ENCODE data around the gene FAM117A.

DNA sequence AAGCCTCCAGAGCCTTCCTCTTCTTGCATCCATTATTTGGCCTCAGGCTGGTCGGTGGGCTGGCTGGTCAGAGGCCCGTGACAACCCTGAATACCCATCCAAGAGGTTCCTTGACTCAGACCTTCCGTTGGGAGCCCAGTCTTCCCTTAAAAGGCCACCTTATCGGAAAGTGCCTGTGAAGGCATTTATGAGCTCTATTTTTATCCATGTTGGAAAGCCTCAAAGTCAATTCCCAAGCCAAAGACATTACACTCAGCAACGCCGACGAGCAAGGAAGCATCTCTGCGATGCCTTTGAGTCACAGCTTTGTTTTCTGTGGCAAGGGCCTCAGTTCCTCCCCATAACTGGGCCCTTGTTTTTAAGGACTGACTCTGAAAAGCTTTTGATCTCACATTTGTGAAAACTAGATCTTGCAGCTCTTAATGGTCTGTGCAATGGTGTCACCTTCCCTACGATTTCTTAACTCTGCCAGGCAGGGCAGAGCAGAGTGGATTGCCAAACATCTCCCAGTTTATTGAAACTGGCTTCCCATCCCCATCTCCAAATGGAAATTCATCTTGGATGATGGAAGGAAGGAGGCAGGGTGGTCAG, 72.8 kb downstream of the FAM117A start:
- TF ChIP-seq, protein P1, sequence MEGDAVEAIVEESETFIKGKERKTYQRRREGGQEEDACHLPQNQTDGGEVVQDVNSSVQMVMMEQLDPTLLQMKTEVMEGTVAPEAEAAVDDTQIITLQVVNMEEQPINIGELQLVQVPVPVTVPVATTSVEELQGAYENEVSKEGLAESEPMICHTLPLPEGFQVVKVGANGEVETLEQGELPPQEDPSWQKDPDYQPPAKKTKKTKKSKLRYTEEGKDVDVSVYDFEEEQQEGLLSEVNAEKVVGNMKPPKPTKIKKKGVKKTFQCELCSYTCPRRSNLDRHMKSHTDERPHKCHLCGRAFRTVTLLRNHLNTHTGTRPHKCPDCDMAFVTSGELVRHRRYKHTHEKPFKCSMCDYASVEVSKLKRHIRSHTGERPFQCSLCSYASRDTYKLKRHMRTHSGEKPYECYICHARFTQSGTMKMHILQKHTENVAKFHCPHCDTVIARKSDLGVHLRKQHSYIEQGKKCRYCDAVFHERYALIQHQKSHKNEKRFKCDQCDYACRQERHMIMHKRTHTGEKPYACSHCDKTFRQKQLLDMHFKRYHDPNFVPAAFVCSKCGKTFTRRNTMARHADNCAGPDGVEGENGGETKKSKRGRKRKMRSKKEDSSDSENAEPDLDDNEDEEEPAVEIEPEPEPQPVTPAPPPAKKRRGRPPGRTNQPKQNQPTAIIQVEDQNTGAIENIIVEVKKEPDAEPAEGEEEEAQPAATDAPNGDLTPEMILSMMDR (IDR thresholded peaks at IDR 0.05) = no peak
- TF ChIP-seq POLR2AphosphoS5 (IDR thresholded peaks at IDR 0.05; ENCODE audit: low read depth, low read length) (no peak), SIN3A (IDR thresholded peaks at IDR 0.05; ENCODE audit: borderline replicate concordance, low read depth, low read length) (no peak), EP300 (IDR thresholded peaks at IDR 0.05; ENCODE audit: borderline replicate concordance in 1 of 2, low read depth in 1 of 2, low read length in 1 of 2) (no peak), GATA2 (CRISPR knock-in tag; IDR thresholded peaks at IDR 0.05) (no peak), RCOR1 (IDR thresholded peaks at IDR 0.05; ENCODE audit: low read length) (no peak), EZH2phosphoT487 (IDR thresholded peaks at IDR 0.05; ENCODE audit: borderline replicate concordance, low read depth) (no peak), JUND (IDR thresholded peaks at IDR 0.05) (no peak), SMC3 (IDR thresholded peaks at IDR 0.05; ENCODE audit: low read depth, low read length) (no peak), RAD21 (IDR thresholded peaks at IDR 0.05; ENCODE audit: low read length) (no peak)
- TF ChIP-seq, protein P2, sequence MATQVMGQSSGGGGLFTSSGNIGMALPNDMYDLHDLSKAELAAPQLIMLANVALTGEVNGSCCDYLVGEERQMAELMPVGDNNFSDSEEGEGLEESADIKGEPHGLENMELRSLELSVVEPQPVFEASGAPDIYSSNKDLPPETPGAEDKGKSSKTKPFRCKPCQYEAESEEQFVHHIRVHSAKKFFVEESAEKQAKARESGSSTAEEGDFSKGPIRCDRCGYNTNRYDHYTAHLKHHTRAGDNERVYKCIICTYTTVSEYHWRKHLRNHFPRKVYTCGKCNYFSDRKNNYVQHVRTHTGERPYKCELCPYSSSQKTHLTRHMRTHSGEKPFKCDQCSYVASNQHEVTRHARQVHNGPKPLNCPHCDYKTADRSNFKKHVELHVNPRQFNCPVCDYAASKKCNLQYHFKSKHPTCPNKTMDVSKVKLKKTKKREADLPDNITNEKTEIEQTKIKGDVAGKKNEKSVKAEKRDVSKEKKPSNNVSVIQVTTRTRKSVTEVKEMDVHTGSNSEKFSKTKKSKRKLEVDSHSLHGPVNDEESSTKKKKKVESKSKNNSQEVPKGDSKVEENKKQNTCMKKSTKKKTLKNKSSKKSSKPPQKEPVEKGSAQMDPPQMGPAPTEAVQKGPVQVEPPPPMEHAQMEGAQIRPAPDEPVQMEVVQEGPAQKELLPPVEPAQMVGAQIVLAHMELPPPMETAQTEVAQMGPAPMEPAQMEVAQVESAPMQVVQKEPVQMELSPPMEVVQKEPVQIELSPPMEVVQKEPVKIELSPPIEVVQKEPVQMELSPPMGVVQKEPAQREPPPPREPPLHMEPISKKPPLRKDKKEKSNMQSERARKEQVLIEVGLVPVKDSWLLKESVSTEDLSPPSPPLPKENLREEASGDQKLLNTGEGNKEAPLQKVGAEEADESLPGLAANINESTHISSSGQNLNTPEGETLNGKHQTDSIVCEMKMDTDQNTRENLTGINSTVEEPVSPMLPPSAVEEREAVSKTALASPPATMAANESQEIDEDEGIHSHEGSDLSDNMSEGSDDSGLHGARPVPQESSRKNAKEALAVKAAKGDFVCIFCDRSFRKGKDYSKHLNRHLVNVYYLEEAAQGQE (IDR thresholded peaks at IDR 0.05; ENCODE audit: low read depth, low read length) = no peak
- TF ChIP-seq, protein P3, sequence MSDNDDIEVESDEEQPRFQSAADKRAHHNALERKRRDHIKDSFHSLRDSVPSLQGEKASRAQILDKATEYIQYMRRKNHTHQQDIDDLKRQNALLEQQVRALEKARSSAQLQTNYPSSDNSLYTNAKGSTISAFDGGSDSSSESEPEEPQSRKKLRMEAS (IDR thresholded peaks at IDR 0.05; ENCODE audit: low read depth) = no peak
